Neuronal stem cell (in vitro differentiated cells): ENCODE data around the gene CEBPZ.

Source experiments
- DNase-seq: peaks from one replicate; pipeline ENCODE4 v3.0.0-alpha.2; 2013; ENCODE audit warnings: low spot score
- H2AFZ ChIP-seq: one replicate; pipeline ENCODE4 v1.6.1; 2013; ENCODE audit warnings: mild to moderate bottlenecking, low read length, inconsistent platforms
- H2AK5ac ChIP-seq: 2 replicates; pipeline ENCODE4 v1.6.1; 2013; ENCODE audit warnings: low read depth, mild to moderate bottlenecking, inconsistent platforms, low read length, moderate library complexity, mixed read lengths
- H2BK120ac ChIP-seq: 2 replicates; pipeline ENCODE4 v1.6.1; 2013; ENCODE audit warnings: low read depth, mild to moderate bottlenecking, inconsistent platforms, low read length, moderate library complexity, mixed read lengths
- H2BK12ac ChIP-seq: one replicate; pipeline ENCODE4 v1.6.1; 2013; ENCODE audit warnings: low read length, inconsistent platforms
- H2BK15ac ChIP-seq: 2 replicates; pipeline ENCODE4 v1.6.1; 2013; ENCODE audit warnings: mild to moderate bottlenecking, low read length, inconsistent platforms, mixed read lengths
- H2BK5ac ChIP-seq: one replicate; pipeline ENCODE4 v1.6.1; 2013; ENCODE audit warnings: inconsistent platforms, mild to moderate bottlenecking, low read length, moderate library complexity
- H3K14ac ChIP-seq: one replicate; pipeline ENCODE4 v1.6.1; 2013; ENCODE audit warnings: low read length, inconsistent platforms
- H3K18ac ChIP-seq: 2 replicates; pipeline ENCODE4 v1.6.1; 2013; ENCODE audit warnings: low read length, inconsistent platforms
- H3K23ac ChIP-seq: 2 replicates; pipeline ENCODE4 v1.6.1; 2013; ENCODE audit warnings: low read depth, mild to moderate bottlenecking, mixed read lengths, low read length, inconsistent platforms; ENCODE audit not compliant: poor library complexity
- H3K27ac ChIP-seq: replicated peaks from 3 replicates; pipeline ENCODE4 v1.5.1; 2013; ENCODE audit warnings: low read length, inconsistent platforms
- H3K27me3 ChIP-seq, 3 experiments: 2 replicates each; pipeline ENCODE4 v1.6.1; 2013; ENCODE audit warnings: low read length in 3 of 3, mild to moderate bottlenecking in 2 of 3, inconsistent platforms in 1 of 3, low read depth in 1 of 3, mixed read lengths in 1 of 3, moderate library complexity in 1 of 3; ENCODE audit not compliant: control insufficient read depth in 3 of 3, insufficient read depth in 3 of 3
- H3K36me3 ChIP-seq, 2 donors: replicated peaks in 1 of 2; 2 replicates each; pipeline ENCODE4 v1.6.1; 2013; ENCODE audit warnings: low read length in 2 of 2; ENCODE audit not compliant: control insufficient read depth in 2 of 2, insufficient read depth in 2 of 2
- H3K4ac ChIP-seq: 2 replicates; pipeline ENCODE4 v1.6.1; 2013; ENCODE audit warnings: inconsistent platforms, mild to moderate bottlenecking, low read length, moderate library complexity
- H3K4me1 ChIP-seq, 2 donors: 1 replicate in 1 of 2; 2 replicates in 1 of 2; pipeline ENCODE4 v1.6.1; 2013; ENCODE audit warnings: low read length in 2 of 2, low read depth in 1 of 2; ENCODE audit not compliant: control insufficient read depth in 2 of 2, insufficient read depth in 1 of 2
- H3K4me2 ChIP-seq: one replicate; pipeline ENCODE4 v1.6.1; 2013; ENCODE audit warnings: mild to moderate bottlenecking, low read length, inconsistent platforms; ENCODE audit not compliant: insufficient read depth, poor library complexity, severe bottlenecking
- H3K4me3 ChIP-seq, 2 donors: 2 replicates each; pipeline ENCODE4 v1.5.1; 2013; ENCODE audit warnings: low read length in 2 of 2, mild to moderate bottlenecking in 2 of 2, inconsistent platforms in 1 of 2, moderate library complexity in 1 of 2
- H3K79me1 ChIP-seq: one replicate; pipeline ENCODE4 v1.6.1; 2013; ENCODE audit warnings: low read depth, mild to moderate bottlenecking, inconsistent platforms, low read length, moderate library complexity
- H3K9ac ChIP-seq: one replicate; pipeline ENCODE4 v1.6.1; 2013; ENCODE audit warnings: mild to moderate bottlenecking, low read depth, low read length, inconsistent platforms; ENCODE audit not compliant: poor library complexity
- H3K9me3 ChIP-seq, 2 donors: replicated peaks in 1 of 2; 2 replicates each; pipeline versions ENCODE3 to v1.6.1; 2013; ENCODE audit warnings: low read length in 2 of 2, mild to moderate bottlenecking in 2 of 2, inconsistent platforms in 1 of 2, low read depth in 1 of 2, mixed read lengths in 1 of 2, moderate library complexity in 1 of 2; ENCODE audit not compliant: control insufficient read depth in 2 of 2, insufficient read depth in 1 of 2
- H4K8ac ChIP-seq: one replicate; pipeline ENCODE4 v1.6.1; 2013; ENCODE audit warnings: low read depth, mild to moderate bottlenecking, inconsistent platforms, low read length, moderate library complexity
- H4K91ac ChIP-seq: one replicate; pipeline ENCODE4 v1.6.1; 2013; ENCODE audit warnings: low read length, low read depth, mild to moderate bottlenecking, inconsistent platforms; ENCODE audit not compliant: poor library complexity
- WGBS, 2 donors: extraction: QIAGEN DNeasy Blood & Tissue Kit; methylation state at CpG; one replicate each; pipeline ENCODE4 v1.1.7; 2013; ENCODE audit warnings: missing lambda C conversion rate in 2 of 2, mixed read lengths in 1 of 2; ENCODE audit not compliant: insufficient read length in 2 of 2, insufficient replicate concordance in 1 of 2; ENCODE audit errors: extremely low coverage in 2 of 2; 5-methylcytosine and 5-hydroxymethylcytosine counted together

CEBPZ gene

DNA sequence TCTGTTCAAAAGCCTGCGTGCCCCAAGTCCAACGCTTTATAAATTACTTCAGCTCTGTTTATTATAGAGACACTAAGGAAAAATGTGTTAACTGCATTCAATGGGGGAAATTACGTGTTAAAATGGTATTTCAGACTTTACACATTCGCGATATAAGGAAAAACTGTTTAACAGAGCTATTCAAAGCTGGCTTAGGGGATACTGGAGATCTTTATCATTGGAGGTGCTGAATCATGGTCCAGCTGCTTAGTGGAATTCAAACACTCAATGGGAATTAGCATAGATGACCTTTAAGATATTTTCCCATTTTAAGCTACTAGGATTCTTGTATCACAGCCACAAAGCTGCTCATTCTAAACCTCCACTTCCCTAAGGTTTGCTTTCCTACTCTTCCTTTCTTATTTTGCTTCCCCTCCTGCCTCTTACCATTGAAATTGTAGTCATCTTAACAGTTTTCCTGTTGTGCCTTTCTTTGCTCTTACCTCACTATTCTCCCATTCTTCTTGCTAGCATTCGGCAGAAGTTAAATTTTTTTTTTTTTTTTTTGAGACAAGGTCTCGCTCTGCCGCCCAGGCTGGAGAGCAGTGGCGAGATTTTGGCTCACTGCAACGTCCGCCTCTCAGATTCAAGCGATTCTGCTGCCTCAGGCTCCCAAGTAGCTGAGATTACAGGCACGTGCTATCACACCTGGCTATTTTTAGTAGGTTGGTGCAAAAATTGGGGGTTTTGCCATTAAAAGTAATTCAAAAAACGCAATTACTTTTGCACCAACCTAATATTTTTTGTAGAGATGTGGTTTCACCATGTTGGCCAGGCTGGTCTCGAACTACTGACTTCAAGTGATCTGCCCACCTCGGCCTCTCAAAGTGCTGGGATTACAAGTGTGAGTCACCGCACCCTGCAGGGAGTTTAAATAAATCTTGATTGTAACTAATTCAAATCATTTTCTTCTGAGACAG, 49.4 kb downstream of the CEBPZ start:
- H3K23ac ChIP-seq, result no peak overlapping the region
- H4K8ac ChIP-seq, result no peak overlapping the region
- no peaks in the 10 kb centered on the region for H3K79me1 ChIP-seq
- H2AFZ ChIP-seq, result no peak overlapping the region
- H3K27ac ChIP-seq, result no peak overlapping the region
- H3K18ac ChIP-seq, result no peak overlapping the region
- no peak overlapping the region for H2BK5ac ChIP-seq
- H3K9me3 ChIP-seq, result peaks cover 0 to 1% of the 10 kb centered on the region in 2 donors
- no peaks in the 10 kb centered on the region for H3K36me3 ChIP-seq
- no peak overlapping the region for H3K4ac ChIP-seq
- no peak overlapping the region for H3K4me2 ChIP-seq
- no peak overlapping the region for H3K4me3 ChIP-seq
- DNase-seq, result no peak
- WGBS, 2 donors, result no CpG with 5 or more reads among the region's 17 CpGs
- no peak overlapping the region for H2BK120ac ChIP-seq
- H2BK12ac ChIP-seq, result no peak overlapping the region
- H2BK15ac ChIP-seq, result no peak overlapping the region
- no peaks in the 10 kb centered on the region for H3K4me1 ChIP-seq
- H2AK5ac ChIP-seq, result no peak overlapping the region
- H3K9ac ChIP-seq, result no peak overlapping the region
- H3K14ac ChIP-seq, result no peak overlapping the region
- H4K91ac ChIP-seq, result no peak overlapping the region
- H3K27me3 ChIP-seq, result peaks cover 0 to 10% (median 0%) of the 10 kb centered on the region in 3 experiments

- H3K79me1 ChIP-seq, result no peaks in the 10 kb centered on the region
- H2AFZ ChIP-seq, result no peak overlapping the region
- no peaks in the 10 kb centered on the region for H3K36me3 ChIP-seq
- H3K4ac ChIP-seq, result no peak overlapping the region
- DNase-seq, result no peak
- H3K18ac ChIP-seq, result no peak overlapping the region
- no peaks in the 10 kb centered on the region for H3K4me1 ChIP-seq
- H4K91ac ChIP-seq, result no peak overlapping the region
- no peak overlapping the region for H2AK5ac ChIP-seq
- H3K27ac ChIP-seq, result no peak overlapping the region
- H3K4me3 ChIP-seq, result no peak overlapping the region
- no peak overlapping the region for H3K9ac ChIP-seq
- H2BK12ac ChIP-seq, result no peak overlapping the region
- no peak overlapping the region for H4K8ac ChIP-seq
- H3K27me3 ChIP-seq, result peaks cover 0 to 4% (median 0%) of the 10 kb centered on the region in 3 experiments
- H2BK15ac ChIP-seq, result no peak overlapping the region
- H3K14ac ChIP-seq, result no peak overlapping the region
- no peak overlapping the region for H2BK120ac ChIP-seq
- H3K9me3 ChIP-seq, result no peaks in the 10 kb centered on the region
- no peak overlapping the region for H3K4me2 ChIP-seq
- H3K23ac ChIP-seq, result no peak overlapping the region
- H2BK5ac ChIP-seq, result no peak overlapping the region
- no CpG with 5 or more reads among the region's 5 CpGs for WGBS, 2 donors
Measured at GRCh38 chr2:37180640-37181039, 50.8 kb downstream of the CEBPZ start.

GRCh38 chr2:37180006-37180639, 51.3 kb downstream of the CEBPZ start:
- no peak overlapping the region for H4K8ac ChIP-seq
- WGBS, 2 donors, result no CpG with 5 or more reads among the region's 4 CpGs
- H3K14ac ChIP-seq, result no peak overlapping the region
- H2BK5ac ChIP-seq, result no peak overlapping the region
- no peaks in the 10 kb centered on the region for H3K36me3 ChIP-seq
- peak overlapping the region; percentile 56 for H2AFZ ChIP-seq
- no peak overlapping the region for H3K4ac ChIP-seq
- H2BK120ac ChIP-seq, result no peak overlapping the region
- no peak overlapping the region for H2AK5ac ChIP-seq
- H4K91ac ChIP-seq, result no peak overlapping the region
- peaks cover 0 to 2% (median 0%) of the 10 kb centered on the region in 3 experiments for H3K27me3 ChIP-seq
- no peak overlapping the region for H3K4me3 ChIP-seq
- H3K27ac ChIP-seq, result no peak overlapping the region
- H3K23ac ChIP-seq, result no peak overlapping the region
- no peaks in the 10 kb centered on the region for H3K79me1 ChIP-seq
- no peak overlapping the region for H2BK15ac ChIP-seq
- no peak overlapping the region for H3K4me2 ChIP-seq
- no peak overlapping the region for H3K9ac ChIP-seq
- no peak overlapping the region for H3K18ac ChIP-seq
- no peak for DNase-seq
- H2BK12ac ChIP-seq, result no peak overlapping the region
- H3K9me3 ChIP-seq, result no peaks in the 10 kb centered on the region
- H3K4me1 ChIP-seq, result no peaks in the 10 kb centered on the region

- Histone ChIP-seq H2AK5ac (no peak overlapping the region), H3K4me3 (no peak overlapping the region), H3K14ac (no peak overlapping the region), H3K9ac (no peak overlapping the region), H3K9me3 (no peaks in the 10 kb centered on the region), H3K27ac (no peak overlapping the region), H3K79me1 (no peaks in the 10 kb centered on the region), H2BK120ac (no peak overlapping the region), H3K4ac (no peak overlapping the region), H2BK15ac (no peak overlapping the region), H2AFZ (no peak overlapping the region), H2BK12ac (no peak overlapping the region), H3K4me1 (no peaks in the 10 kb centered on the region), H3K23ac (no peak overlapping the region), H3K27me3 (no peaks in the 10 kb centered on the region), H2BK5ac (no peak overlapping the region), H3K4me2 (no peak overlapping the region), H4K8ac (no peak overlapping the region), H3K18ac (no peak overlapping the region), H4K91ac (no peak overlapping the region), H3K36me3 (no peaks in the 10 kb centered on the region)
- no peak for DNase-seq
- no CpG with 5 or more reads among the region's 1 CpG for WGBS, 2 donors
Measured at GRCh38 chr2:37173741-37174140, 57.7 kb downstream of the CEBPZ start.
